ENCODE data around the gene SDR42E1.

GRCh38 chr16:82051656-82052055 is 40.4 kb upstream of the SDR42E1 start:
- TF ChIP-seq CTCF (IDR thresholded peaks at IDR 0.05) = no peak
- TF ChIP-seq POLR2A (IDR thresholded peaks at IDR 0.05) = no peak
- no peak for TF ChIP-seq POLR2AphosphoS5 (IDR thresholded peaks at IDR 0.05)
